Measurements from ENCODE around the gene SNX10. TPM values are rescaled to one million over a fixed set of nuclear protein-coding genes. Genes with fewer than 3 reads are reported as not detected.

SNX10 gene
- total and polyA plus RNA-seq, 7 donors = 1.7 to 8.2 (median 4.9) TPM

DNA sequence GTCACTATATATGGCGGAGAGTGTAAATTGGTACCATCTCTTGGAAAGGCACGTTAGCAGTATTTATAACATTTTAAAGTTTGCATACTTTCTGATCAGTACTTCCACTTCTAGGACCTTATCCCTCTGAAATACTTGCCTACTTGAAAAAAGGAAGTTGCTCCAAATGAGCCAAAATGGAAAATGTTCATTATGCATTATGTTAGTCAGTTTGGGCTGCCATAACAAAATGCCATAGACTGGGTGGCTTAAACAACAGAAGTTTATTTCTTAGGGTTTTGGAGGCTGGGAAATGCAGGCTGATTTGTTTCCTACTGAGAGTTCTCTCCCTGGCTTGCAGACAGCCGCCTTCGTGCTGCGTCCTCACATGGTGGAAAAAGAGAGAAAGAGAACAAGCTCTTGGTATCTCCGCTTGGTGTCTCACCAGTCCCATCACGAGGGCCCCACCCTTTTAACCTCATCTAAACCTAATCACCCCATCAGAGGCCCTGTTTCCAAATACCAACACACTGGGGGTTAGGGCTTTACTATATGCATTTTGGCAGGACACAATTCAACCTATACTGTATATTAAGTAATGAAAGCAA, 6.9 kb downstream of the SNX10 start:
- Histone ChIP-seq H3K9me3 (no peaks in the 10 kb centered on the region), H3K27me3 (no peaks in the 10 kb centered on the region), H3K4me3 (no peak overlapping the region), H3K27ac (no peak overlapping the region), H3K36me3 (no peaks in the 10 kb centered on the region), H3K4me1 (no peaks in the 10 kb centered on the region)
- DNase-seq = no peak
- intact Hi-C loops (cut with DNase I) = no loop called here
- TF ChIP-seq EP300 (IDR thresholded peaks at IDR 0.05) = no peak
- TF ChIP-seq POLR2A (IDR thresholded peaks at IDR 0.05) = no peak
- no peak for TF ChIP-seq POLR2AphosphoS5 (IDR thresholded peaks at IDR 0.05)
- TF ChIP-seq, protein P1, sequence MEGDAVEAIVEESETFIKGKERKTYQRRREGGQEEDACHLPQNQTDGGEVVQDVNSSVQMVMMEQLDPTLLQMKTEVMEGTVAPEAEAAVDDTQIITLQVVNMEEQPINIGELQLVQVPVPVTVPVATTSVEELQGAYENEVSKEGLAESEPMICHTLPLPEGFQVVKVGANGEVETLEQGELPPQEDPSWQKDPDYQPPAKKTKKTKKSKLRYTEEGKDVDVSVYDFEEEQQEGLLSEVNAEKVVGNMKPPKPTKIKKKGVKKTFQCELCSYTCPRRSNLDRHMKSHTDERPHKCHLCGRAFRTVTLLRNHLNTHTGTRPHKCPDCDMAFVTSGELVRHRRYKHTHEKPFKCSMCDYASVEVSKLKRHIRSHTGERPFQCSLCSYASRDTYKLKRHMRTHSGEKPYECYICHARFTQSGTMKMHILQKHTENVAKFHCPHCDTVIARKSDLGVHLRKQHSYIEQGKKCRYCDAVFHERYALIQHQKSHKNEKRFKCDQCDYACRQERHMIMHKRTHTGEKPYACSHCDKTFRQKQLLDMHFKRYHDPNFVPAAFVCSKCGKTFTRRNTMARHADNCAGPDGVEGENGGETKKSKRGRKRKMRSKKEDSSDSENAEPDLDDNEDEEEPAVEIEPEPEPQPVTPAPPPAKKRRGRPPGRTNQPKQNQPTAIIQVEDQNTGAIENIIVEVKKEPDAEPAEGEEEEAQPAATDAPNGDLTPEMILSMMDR (IDR thresholded peaks at IDR 0.05) = no peak
- 88 to 92% methylated on average over 7 of the region's 7 CpGs for WGBS, 2 donors

DNA sequence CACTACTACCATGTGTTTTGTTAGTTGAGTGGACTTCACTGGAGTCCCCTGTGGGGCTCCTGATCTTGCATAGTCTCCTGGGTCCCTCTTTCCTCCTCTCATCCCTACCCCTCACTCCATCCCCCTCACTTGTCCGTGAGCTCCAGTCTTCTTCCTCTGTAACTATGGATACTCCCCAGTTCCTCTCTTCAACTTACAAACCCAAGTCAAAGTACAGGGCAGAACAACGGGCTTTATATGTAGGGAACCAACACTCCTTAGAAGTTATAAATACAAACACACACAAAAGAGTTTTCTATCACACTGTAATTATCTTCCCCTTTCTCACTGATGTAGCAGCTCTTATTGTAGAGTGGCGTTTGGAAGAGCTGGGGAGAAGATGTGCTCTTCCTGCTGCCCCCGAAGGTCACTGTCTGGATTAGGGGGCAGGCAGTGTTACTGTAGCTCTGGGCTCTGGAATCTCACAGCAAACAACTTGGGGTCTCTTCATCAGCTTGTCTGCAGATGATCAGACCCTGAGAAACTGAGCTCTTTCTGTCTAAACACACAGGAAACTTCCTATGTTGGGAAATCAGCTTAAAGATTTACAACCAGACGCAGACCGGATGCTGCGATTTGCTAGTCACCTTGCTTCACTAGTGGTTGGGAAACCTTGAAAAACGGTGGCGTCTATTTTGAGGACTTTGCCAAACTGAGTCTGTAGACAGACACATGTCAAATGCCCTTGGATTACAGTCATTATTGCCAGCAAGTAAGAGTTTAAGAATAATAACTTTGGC, 13.6 kb downstream of the SNX10 start:
- no peak for DNase-seq
- H3K27me3 ChIP-seq = no peaks in the 10 kb centered on the region
- H3K4me3 ChIP-seq = no peak overlapping the region
- H3K36me3 ChIP-seq = no peaks in the 10 kb centered on the region
- 51 to 80% methylated on average over 9 of the region's 9 CpGs for WGBS, 2 donors
- peak overlapping the region in 1 of 4 donors; percentile 8 for H3K27ac ChIP-seq
- no peaks in the 10 kb centered on the region for H3K9me3 ChIP-seq
- no peaks in the 10 kb centered on the region for H3K4me1 ChIP-seq
- TF ChIP-seq, protein P1 (IDR thresholded peaks at IDR 0.05) = no peak
- no peak for TF ChIP-seq POLR2AphosphoS5 (IDR thresholded peaks at IDR 0.05)
- TF ChIP-seq POLR2A (IDR thresholded peaks at IDR 0.05) = no peak
- TF ChIP-seq EP300 (IDR thresholded peaks at IDR 0.05) = no peak
- intact Hi-C loops (cut with DNase I) = no loop called here

DNA sequence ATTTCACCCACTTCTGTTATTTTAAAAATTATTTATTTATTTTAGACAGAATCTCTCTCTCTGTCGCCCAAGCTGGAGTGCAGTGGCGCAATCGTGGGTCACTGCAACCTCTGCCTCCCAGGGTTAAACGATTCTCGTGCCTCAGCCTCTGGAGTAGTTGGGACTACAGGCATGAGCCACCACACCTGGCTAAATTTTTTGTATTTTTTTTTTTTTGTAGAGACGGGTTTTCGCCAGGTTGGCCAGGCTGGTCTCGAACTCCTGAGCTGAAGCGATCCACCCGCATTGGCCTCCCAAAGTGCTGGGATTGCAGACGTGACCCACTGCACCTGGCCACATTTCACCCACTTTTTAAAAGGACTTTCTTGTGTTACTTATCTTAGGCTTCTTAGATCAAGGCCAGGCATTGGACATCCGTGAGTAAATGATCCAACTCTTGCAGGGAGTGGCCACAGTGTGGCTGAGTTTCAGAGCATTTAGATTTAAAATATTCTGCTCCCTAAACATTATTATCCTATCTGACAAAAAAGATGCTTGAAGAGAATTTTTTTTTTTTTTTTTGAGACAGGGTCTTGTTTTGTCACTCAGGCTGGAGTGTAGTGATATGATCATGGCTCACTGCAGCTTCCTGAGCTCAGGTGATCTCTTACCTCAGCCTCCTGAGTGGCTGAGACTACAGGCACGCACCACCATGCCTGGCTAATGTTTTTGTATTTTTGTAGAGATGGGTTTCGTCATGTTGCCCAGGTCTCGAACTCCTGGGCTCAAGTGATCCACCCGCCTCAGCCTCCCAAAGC, 14.4 kb downstream of the SNX10 start:
- Histone ChIP-seq H3K27me3 (no peaks in the 10 kb centered on the region), H3K9me3 (no peaks in the 10 kb centered on the region), H3K4me3 (no peak overlapping the region), H3K36me3 (no peaks in the 10 kb centered on the region), H3K27ac (peak overlapping the region in 1 of 4 donors; percentile 47), H3K4me1 (no peaks in the 10 kb centered on the region)
- 86 to 88% methylated on average over 16 of the region's 16 CpGs for WGBS, 2 donors
- TF ChIP-seq, protein P1 (IDR thresholded peaks at IDR 0.05) = no peak
- no peak for TF ChIP-seq POLR2A (IDR thresholded peaks at IDR 0.05)
- no peak for TF ChIP-seq EP300 (IDR thresholded peaks at IDR 0.05)
- intact Hi-C loops (cut with DNase I) = no loop called here
- DNase-seq = no peak

DNA sequence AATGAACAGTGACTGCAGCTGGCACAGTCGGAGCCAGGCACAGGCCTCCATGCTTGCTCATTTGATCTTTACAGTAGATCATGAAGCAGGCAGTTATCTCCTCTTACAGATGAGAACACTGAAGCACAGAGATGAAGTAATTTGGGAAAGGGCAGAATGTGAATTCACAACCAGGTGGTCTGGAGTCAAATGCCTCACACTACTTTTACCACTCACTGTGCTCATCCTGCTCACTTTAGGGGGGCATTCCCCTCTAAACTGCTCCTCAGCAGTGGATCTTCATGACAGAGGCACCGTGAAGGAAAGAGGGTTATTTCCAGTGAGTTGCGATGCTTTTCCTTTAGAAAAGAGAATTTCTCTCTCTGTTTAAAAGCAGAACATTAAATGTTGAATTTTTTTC, 15.1 kb downstream of the SNX10 start:
- Histone ChIP-seq H3K4me1 (no peaks in the 10 kb centered on the region), H3K27me3 (no peaks in the 10 kb centered on the region), H3K9me3 (no peaks in the 10 kb centered on the region), H3K27ac (peak overlapping the region in 1 of 4 donors; percentile 47), H3K36me3 (no peaks in the 10 kb centered on the region), H3K4me3 (no peak overlapping the region)
- DNase-seq = no peak
- intact Hi-C loops (cut with DNase I) = no loop called here
- TF ChIP-seq, protein P1 (IDR thresholded peaks at IDR 0.05) = no peak
- TF ChIP-seq POLR2AphosphoS5 (IDR thresholded peaks at IDR 0.05) (no peak), POLR2A (IDR thresholded peaks at IDR 0.05) (no peak), EP300 (IDR thresholded peaks at IDR 0.05) (no peak)
- 88% methylated on average over 3 of the region's 3 CpGs for WGBS, 2 donors
